DMS153 (cell line): ENCODE measurements around the gene TUBA3D.
A peak's percentile ranks its signal among the peaks of the same experiment; 100 is the strongest.
"Not testable (repeated sequence)": the region's sequence is repeated elsewhere in the genome, so short reads cannot be mapped to it uniquely, and the experiment has no call there.

Experiments used
- DNase-seq: peaks from one replicate; lab custom pipeline; 2025; lab: John Stamatoyannopoulos, UW

TUBA3D gene

GRCh38 chr2:131483981-131484820 is 8.3 kb downstream of the TUBA3D start:
- DNase-seq: not testable (repeated sequence)

GRCh38 chr2:131484906-131485460 is 9.1 kb downstream of the TUBA3D start:
- DNase-seq: not testable (repeated sequence)

- not testable (repeated sequence) for DNase-seq
Observed at GRCh38 chr2:131486201-131486902, 10.4 kb downstream of the TUBA3D start.

- no peak for DNase-seq
Observed at GRCh38 chr2:131488306-131489205, 12.6 kb downstream of the TUBA3D start.

GRCh38 chr2:131490616-131491468 is 14.9 kb downstream of the TUBA3D start:
- not testable (repeated sequence) for DNase-seq

GRCh38 chr2:131491469-131491836 is 15.5 kb downstream of the TUBA3D start:
- not testable (repeated sequence) for DNase-seq

- DNase-seq: not testable (repeated sequence)
Observed at GRCh38 chr2:131492015-131492417, 16.1 kb downstream of the TUBA3D start, which contains the start of gene MZT2A. Gene MZT2A, minus strand, starts transcription at chr2:131492397. Its CDS starts 21 bp downstream, at chr2:131492376.

- peak; percentile 96 for DNase-seq
Observed at GRCh38 chr2:131492418-131493198, 16.7 kb downstream of the TUBA3D start.

- no peak for DNase-seq
Observed at GRCh38 chr2:131493199-131493968, 17.5 kb downstream of the TUBA3D start.

- not testable (repeated sequence) for DNase-seq
Observed at GRCh38 chr2:131495506-131495905, 19.6 kb downstream of the TUBA3D start.

- not testable (repeated sequence) for DNase-seq
Observed at GRCh38 chr2:131498321-131498973, 22.5 kb downstream of the TUBA3D start.

GRCh38 chr2:131503587-131503986 is 27.7 kb downstream of the TUBA3D start:
- not testable (repeated sequence) for DNase-seq

GRCh38 chr2:131504082-131504750 is 28.3 kb downstream of the TUBA3D start:
- DNase-seq: not testable (repeated sequence)

- no peak for DNase-seq
Observed at GRCh38 chr2:131509615-131510014, 33.7 kb downstream of the TUBA3D start.

GRCh38 chr2:131511291-131511968 is 35.5 kb downstream of the TUBA3D start:
- DNase-seq: not testable (repeated sequence)

GRCh38 chr2:131511969-131512870 is 36.3 kb downstream of the TUBA3D start:
- not testable (repeated sequence) for DNase-seq
